DMS53 treated with DMSO at 0.1 percent for 48 hours (cell line): ENCODE measurements around the gene GNA12.

Source experiments
- DNase-seq: peaks from one replicate; lab custom pipeline; 2025; ENCODE audit not compliant: unreplicated experiment; lab: John Stamatoyannopoulos, UW

Gene GNA12

DNA sequence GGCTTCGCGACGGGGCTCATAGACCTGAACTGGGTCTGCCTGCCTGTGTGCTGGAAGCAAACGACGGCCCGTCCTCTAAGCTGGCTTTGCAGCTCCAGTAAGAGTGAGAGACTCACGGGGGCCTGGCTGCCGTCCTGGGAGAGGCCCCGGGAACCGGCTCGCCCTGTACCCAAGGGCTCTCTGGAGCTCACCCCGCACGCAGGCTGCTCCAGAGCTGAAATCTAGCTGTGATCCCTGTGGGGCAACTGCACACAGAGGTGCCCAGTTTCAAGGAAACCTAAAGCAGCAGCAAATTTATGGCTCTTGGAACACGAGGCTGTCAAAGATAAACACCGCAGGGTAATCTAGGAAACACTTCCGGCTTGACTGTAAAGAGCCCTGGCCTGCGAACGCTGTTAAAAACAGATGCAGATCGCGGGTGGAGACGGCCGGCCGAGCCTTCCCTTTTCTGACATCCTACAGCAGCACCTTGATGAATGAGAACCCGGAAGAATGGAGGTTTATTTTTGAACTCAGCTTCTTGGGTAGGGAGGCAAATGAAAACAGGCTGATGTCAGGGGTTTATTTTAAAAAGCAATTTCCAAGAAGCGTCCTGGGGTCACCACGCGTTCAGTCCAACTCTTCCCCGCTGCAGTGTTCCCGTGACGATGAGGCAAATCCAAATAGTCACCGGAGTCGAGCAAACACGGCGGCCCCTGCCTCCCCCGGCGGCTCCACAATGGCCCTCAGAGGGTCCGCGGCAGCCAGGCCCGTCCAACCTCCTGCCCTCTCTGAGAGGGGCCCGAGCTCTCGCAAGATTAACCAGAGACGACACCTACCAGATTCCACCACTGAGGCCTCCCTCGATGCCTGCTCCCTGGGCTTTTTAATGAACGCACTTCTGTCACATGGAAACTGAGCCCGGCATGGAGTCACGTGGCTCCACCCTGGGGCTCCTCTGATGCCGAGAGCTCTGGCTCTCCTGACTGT, 126.5 kb downstream of the GNA12 start:
- DNase-seq: no peak

DNA sequence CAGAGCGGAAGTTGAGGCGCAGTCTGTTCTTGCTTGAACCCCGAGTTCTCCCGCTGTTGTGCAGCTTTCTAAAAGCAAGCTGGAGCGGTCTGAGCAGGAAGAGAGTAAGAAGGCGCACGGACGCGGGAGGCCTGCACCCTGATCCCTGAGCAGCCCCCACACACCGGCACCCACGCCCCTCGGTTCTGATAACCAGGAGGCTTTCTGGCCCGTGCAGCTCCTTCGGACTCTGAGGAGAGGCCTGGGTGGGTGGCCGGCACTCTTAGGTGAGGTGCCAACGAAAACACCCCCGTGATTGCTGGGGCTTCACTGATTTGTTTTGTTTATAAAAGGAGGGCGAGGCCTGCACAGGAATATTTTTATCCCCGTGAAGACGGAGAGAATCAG, 127.2 kb downstream of the GNA12 start:
- no peak for DNase-seq

DNA sequence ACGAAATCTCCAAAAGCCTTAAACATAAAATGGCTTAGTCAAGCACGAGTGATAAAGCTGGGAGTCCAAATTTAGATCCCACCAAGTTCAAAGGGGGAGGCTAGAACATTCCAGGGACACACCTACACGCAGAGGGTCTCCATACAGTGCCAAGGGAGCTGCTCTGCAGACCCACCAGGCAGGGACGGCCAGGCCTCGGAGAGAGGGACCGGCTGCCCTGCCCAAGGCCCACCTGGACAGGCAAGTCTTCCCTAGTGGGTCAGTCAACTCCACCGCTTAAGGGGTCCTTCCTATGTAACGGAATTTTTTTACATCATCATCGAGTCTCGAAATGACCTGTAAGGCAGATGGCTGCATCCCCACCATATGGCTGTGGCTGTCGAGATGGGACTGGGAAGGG, 127.6 kb downstream of the GNA12 start:
- DNase-seq: no peak

DNA sequence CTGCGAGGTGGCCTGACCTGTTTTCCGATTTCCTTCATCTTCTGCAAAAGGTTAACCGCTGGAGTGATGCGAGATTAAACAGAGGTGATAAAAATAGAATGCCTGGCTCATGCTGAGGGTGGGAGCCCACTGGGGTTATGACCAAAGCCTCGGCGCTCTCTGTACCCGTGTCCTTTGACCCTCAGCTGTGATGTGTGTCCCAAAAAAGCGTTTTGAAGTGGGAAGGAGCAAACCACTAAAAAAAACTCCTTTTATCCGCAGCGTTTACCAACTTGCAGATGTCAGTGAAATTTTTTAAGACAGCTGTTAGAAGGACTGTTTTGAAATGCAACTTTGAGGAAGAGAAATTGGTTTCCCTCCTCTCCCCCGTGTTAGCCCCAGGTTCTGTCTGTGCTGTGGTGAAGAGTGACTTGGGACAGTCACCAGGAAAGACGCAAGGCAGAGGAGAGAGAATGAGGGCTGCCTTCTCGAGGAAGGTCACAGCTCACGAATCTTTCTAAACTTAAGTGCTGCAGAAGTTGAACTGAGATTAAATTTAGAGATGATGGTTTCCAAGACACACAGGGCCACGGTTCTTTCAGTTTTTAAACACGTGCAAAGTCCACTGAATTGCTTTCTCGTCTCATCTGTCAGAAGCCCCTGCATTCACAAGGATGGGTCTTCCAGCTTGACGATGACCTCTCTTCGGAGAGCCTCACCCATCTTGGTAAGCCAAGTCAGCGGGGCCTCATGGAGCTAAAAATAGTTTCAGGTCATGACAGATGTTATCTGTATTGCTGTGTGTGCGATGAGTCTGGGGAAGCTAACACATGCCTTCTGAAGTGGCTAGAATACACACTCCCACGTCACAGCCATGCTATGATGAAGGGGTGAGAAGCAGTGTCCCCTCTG, 128.5 kb downstream of the GNA12 start:
- DNase-seq: no peak

DNA sequence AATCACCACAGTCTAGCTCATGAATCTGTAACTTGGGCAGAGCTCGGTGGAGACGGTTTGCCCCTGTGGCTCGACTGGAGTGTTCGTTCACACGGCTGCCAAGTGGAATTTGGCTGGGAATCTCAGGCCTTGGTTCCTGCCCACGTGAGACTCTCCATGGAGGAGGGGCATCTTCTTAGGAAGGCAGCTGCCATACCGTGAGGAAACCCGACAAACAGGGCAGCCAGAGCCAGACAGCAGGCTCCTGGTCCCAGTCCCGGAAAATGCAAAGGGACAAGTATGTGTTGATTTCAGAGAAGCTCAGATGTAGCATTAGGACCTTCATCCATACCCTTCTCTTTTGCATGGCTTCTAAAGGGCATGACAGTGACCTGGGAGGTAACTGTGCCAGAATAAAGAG, 129.5 kb downstream of the GNA12 start:
- no peak for DNase-seq

DNA sequence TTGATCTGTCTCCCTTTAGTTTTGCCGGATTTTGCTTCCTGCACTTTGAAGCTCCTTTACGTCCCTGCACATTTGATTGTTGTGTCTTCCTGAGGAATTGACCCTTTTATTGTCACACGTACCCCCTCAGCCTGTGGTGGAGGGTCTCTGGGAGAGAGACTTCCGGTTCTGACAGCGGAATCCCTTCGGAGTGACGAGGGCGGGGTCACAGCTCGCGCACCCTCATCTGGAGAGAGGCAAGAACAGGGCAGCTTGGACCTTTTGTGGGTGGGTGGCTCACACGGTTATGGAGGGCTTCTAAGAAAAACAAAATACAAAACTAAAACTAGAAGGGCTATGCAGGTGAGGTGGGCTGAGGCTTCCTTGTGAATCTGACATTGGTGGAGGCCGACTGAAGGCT, 130.1 kb downstream of the GNA12 start:
- DNase-seq: no peak

DNA sequence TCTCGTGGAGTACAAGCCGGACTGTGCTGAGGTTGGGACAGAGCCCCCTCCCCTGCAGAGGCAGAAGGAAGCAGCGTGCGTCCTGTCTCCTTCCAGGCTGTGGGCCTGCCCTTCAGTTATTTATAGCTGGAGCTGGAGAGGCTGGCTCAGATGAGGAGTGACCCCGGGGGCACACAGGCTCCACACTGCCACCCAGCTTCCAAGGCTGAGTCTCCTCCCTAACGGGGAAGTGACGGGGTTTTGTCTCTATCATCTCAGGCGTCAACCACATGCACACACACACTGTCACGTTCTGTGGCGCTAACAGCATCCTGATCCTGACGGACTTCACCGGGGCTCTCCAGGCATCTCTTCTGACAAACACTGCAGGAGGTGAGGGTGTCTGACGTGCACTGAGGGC, 130.7 kb downstream of the GNA12 start:
- DNase-seq: no peak

DNA sequence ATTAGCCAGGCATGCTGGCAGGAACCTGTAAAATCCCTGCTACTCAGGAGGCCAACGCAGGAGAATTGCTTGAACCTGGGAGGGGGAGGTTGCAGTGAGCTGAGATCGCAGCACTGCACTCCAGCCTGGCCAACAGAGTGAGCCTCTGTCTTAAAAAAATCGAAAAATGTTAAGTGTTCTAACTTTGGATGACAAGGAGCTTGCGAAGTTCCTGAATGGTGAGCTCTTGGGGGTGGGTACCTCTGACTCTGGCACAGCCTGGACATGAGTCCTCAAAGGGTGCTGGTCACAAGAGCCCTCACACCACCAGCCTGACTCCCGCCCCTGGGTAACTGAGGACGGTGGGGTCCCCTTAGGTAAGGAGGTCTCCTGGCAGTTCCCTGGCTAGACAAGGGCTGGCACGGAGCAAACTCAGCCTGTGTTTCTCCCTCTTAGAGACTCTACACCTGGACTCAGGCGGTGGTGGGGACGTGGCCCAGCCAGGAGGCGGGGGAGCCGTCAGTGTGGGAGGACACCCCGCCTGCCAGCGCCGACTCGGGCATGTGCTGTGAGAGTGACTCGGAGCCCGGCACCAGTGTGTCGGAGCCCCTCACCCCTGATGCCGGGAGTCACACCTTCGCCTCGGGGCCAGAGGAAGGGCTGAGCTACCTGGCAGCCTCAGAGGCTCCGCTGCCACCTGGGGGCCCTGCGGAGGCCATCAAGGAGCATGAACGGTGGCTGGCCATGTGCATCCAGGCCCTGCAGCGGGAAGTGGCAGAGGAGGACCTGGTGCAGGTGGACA, 132.0 kb downstream of the GNA12 start:
- no peak for DNase-seq

DNA sequence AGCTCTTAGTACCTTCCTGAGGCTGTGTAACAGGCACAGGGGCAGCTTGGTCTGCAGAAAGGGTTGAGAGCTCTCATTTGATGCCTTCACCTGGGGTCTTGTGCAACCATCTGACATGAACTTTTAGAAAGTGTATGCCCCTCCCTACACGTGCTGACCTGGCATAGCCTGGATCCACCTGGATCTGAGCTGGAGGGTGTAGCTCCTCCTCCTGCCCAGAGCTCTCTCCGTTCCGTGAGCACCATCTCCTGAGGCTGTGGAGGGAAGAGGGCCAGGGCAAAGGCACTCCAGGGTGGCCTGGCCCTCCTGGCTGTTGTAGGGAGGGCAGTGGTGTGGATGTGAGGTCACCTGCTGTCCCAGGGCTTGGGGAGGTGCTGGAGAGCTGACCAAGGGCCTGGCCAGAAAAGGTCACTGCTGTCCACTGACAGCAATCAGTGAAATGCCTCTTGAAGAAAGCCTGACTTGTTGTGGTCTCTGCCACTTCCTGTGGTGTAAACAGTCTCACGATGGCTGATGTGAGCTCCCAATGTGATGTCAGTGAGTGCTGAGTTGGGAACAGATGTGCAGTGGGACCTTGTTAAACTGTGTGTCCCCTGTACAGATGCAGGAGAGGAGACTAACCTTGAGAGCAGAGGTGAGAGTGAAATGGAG, 133.1 kb downstream of the GNA12 start:
- no peak for DNase-seq

DNA sequence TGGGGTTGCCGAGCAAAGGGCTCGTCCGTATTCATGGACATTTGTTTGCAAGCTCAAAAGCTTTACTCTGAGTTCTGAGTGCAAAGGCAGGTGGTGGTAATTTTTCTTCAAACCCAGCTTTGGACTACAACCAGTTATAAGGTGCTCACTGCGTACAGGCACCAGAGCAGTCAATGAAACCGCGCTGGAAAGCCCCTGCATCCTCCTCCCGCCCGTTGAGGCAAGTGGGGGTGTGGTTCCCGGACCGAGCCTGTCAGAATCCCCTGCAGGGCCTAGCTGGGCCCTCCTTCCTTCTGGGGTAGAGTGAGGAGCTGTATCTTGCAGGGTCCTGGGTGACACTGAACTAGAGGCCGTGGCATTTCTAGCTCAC, 133.8 kb downstream of the GNA12 start:
- DNase-seq: no peak

DNA sequence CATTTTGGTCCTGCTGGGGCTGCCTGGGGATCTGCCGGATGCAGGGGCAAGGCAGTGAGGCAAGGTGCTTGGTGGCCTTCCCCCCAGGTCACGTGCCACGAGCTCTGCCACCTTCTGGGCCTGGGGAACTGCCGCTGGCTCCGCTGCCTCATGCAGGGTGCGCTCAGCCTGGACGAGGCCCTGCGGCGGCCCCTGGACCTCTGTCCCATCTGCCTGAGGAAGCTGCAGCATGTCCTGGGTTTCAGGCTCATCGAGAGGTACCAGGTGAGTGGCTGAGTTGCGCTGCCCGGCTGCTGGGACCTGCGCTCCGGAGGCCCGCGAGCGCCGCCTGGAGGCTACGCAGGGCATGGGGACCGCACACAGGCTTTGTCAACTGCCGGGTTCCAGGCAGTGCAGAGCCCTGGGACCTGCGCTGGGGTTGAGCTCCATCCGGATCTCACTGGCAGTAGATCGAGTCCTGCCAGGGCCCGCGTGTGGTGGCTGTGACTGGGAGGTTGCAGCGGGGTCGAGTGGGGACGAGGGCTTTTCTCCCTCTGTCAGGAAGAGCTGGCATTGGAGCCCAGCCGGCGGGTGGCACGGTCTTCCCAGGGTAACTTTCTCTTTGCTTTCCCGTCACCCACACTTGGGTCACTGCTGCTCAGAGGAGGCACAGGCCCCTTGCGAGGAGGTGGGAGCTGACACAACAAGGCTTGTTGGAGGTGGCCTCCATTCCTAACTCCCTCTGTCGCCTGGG, 134.4 kb downstream of the GNA12 start:
- DNase-seq: peak; percentile 75

DNA sequence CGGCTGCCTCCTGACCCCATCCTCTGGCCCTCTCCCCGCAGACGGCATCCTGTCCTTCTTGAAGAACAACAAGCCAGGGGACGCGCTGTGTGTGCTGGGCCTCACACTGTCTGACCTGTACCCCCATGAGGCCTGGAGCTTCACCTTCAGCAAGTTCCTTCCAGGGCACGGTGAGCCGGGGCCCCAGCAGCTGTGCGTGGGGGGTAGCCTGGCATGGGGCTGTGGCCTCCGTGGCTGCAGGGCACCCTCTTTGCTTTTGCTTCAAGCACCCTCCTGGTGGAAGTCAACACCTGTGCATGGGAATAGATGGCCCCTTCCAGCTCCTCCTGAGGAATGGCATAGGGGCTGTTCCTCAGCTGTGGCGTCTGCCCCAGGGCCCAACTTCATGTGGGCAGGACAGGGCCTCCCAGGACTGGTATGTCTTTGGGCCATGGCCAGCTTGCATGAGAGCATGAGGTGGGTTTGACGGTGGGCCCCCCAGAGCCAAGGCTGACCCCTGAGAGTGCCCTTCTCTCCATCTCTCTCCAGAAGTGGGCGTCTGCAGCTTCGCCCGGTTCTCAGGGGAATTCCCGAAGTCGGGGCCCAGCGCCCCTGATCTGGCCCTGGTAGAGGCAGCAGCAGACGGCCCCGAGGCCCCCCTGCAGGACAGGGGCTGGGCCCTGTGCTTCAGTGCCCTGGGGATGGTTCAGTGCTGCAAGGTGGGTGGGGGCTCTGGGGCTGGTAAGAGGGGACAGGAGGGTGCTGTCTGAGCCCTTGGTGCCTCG, 135.4 kb downstream of the GNA12 start:
- no peak for DNase-seq

DNA sequence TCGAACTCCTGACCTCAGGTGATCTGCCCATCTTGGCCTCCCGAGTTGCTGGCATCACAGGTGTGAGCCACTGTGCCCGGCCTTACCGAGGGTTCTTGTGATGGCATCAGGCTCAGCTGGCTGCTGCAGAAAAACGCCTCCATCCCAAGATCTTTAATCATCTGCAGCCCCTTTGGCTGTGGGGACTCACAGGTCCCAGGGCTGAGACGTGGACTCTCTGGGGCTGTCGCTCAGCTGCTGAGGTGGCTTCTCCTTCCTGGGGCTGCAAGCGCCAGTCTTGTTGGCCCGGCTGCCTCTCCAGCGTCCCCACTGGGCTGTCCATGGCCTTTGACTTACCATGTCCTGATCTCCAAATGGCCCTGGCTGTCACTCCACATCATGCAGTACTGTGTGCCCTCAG, 136.1 kb downstream of the GNA12 start:
- DNase-seq: no peak

DNA sequence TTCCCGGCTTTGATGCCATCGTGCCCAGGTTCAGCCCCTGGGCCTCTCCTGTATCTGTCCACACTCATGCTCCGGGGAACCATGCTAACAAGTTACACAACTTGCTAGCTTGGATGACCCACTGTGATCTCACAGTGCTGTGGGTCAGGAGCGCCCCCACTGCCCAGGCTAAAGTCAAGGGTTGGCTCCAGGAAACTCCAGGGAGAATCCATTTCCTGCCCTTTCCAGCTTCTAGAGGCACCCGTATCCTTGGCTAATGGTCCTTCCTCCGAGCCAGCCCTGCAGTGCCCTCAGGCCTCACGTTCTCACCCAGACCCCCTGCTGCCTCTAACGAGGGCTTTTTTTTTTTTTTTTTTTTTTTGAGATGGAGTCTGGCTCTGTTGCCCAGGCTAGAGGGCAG, 136.6 kb downstream of the GNA12 start:
- no peak for DNase-seq

DNA sequence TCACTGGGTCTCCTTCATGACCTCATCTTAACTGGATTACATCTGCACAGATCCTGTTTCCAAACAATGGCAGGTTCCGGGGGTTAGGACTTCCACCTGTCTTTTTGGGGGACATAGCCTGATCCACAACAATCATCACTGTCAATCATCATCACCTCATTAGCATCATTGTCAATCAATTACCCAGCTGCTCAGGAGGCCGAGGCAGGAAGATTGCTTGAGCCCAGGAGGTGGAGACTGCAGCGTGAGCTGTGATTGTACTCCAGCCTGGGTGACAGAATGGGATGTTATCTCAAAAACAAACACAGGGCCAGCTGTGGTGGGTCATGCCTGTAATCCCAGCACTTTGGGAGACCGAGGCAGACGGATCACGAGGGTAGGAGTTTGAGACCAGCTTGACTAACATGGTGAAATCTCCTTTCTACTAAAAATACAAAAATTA, 137.4 kb downstream of the GNA12 start:
- no peak for DNase-seq

DNA sequence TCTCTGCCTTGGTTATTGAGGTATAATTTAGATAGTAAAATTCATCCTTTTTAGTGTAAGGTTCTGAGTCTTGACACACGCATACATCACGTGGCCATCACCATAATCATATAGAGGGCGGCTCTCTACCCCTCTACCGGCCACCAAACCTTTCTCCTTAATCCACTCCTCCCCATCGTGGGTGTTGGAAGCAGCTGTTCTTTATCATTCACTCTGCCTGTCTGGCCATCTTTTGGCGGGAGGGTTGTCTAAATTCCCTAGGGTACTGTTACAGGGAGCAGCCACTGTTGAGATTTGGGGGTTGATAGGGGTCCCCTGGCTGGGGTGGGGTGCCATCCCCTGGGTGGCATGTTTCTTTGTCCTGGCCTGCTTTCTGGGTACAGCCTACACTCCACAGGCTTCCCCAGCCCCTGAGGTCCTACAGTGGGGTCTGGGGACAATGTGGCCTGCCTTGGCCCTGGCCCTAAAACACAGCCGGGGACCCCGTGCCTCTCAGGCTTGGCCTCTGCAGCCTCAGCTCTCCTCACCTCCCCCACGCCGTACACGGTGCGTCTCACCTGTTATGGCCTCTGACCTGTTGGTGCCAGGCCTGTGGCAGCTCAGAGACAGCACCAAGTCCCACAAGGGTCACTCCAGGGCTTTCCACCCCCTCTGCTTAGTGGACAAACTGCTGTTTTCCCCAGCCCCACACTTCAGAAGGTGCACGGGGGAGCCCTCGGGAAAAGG, 138.6 kb downstream of the GNA12 start:
- DNase-seq: no peak

DNA sequence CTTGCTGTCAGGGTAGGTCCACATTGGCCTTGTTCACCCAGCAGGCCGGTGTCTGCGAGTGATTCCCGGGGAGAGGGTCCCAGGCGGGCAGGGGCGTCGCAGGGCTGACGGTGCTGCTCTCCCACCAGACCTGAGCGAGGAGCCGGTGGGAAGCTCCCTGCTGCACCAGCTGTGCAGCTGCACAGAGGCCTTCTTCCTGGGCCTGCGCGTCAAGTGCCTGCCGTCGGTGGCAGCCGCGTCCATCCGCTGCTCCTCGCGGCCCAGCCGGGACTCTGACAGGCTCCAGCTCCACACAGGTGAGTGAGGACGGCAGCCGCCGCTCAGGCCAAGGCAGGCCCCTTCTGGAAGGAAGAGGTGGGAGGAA, 141.5 kb downstream of the GNA12 start:
- DNase-seq: no peak

DNA sequence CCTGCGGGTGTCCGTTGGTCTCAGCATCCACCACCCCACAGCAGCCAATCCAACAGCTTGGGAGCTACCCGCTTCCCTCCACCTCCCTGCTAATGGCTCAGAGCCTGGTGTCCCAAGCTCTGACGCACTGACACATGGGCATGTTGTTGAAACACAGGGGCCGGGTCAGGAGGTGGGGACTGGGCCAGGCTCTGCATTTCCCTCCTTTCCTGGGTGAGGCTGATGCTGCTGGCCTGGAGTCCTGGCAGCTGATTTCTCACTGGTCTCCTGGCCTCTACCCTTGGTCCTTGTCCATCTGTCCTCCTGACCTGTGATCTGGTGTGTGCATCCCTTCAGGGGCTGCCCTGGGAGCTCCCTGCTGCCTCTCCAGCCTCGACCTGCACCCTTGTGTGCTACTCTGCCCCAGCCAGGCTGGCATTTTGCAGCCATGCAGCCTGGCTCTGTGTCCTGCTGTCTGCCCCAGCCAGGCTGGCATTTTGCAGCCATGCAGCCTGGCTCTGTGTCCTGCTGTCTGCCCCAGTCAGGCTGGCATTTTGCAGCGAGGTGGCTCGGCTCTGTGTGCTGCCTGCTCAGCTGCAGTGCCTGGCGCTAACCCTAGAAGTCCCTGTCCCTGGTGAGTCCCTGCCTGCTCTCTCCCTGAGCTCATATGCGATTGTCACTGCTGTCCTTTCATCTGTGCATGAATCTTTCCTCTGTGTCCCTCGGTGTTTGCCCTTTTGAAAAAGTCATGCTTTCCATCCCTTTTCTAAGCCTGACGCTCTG, 142.1 kb downstream of the GNA12 start:
- DNase-seq: no peak
